Liver (tissue), 9 donors: ENCODE data around the gene INSM1. TPM values are rescaled to one million over a fixed set of nuclear protein-coding genes. Genes with fewer than 3 reads are reported as not detected.

Source experiments
- DNase-seq: peaks from one replicate; pipeline ENCODE4 v3.0.0-alpha.2; 2017; ENCODE audit warnings: low spot score
- H3K27ac ChIP-seq, 2 donors: one replicate each; pipeline ENCODE4 v1.7.0; 2013; ENCODE audit warnings: inconsistent platforms in 2 of 2, low read length in 2 of 2, control low read depth in 1 of 2, low read depth in 1 of 2, mild to moderate bottlenecking in 1 of 2
- H3K27me3 ChIP-seq, 4 donors: one replicate each; pipeline versions ENCODE4 v1.6.1 to v1.7.0; 2013; ENCODE audit warnings: low read length in 3 of 4, inconsistent platforms in 1 of 4, mild to moderate bottlenecking in 1 of 4, moderate library complexity in 1 of 4; ENCODE audit not compliant: control insufficient read depth in 4 of 4, insufficient read depth in 4 of 4
- H3K36me3 ChIP-seq, 4 donors: one replicate each; pipeline versions ENCODE4 v1.6.1 to v1.7.0; 2013; ENCODE audit warnings: low read length in 3 of 4, mild to moderate bottlenecking in 3 of 4, low read depth in 1 of 4, moderate library complexity in 1 of 4; ENCODE audit not compliant: control insufficient read depth in 4 of 4, insufficient read depth in 3 of 4
- H3K4me1 ChIP-seq, 4 donors: one replicate each; pipeline versions ENCODE4 v1.6.1 to v1.7.0; 2013; ENCODE audit warnings: low read length in 3 of 4, mild to moderate bottlenecking in 3 of 4, moderate library complexity in 1 of 4; ENCODE audit not compliant: control insufficient read depth in 4 of 4, insufficient read depth in 4 of 4
- H3K4me3 ChIP-seq, 3 donors: one replicate each; pipeline versions ENCODE4 v1.6.1 to v1.7.0; 2013; ENCODE audit warnings: low read length in 3 of 3, control low read depth in 1 of 3, low read depth in 1 of 3, mild to moderate bottlenecking in 1 of 3
- H3K9ac ChIP-seq, 2 donors: one replicate each; pipeline ENCODE4 v1.7.0; 2013; ENCODE audit warnings: low read length in 2 of 2, mild to moderate bottlenecking in 2 of 2, moderate library complexity in 2 of 2, control low read depth in 1 of 2, low read depth in 1 of 2
- H3K9me3 ChIP-seq, 4 donors: one replicate each; pipeline versions ENCODE4 v1.6.1 to v1.7.0; 2013; ENCODE audit warnings: low read length in 3 of 4; ENCODE audit not compliant: control insufficient read depth in 4 of 4
- ATF3 ChIP-seq: IDR thresholded peaks from 2 replicates; pipeline ENCODE4 v1.6.1; 2016; ENCODE audit warnings: antibody characterized with exemption
- CTCF ChIP-seq: fragments of 150-350 bp; IDR thresholded peaks from 2 replicates; pipeline ENCODE4 v1.5.1; 2017; ENCODE audit warnings: improper control_type of control experiment, low read depth, low read length; ENCODE audit not compliant: missing input control
- FOXA2 ChIP-seq: IDR thresholded peaks from 2 replicates; pipeline ENCODE4 v1.6.1; 2016; ENCODE audit warnings: antibody characterized with exemption
- GABPA ChIP-seq, 2 donors: IDR thresholded peaks in 1 of 2; conservative IDR thresholded peaks in 1 of 2; 2 replicates each; pipeline ENCODE4 v1.6.1; 2016; ENCODE audit warnings: antibody characterized with exemption in 2 of 2, mild to moderate bottlenecking in 1 of 2, moderate library complexity in 1 of 2
- HNF4A ChIP-seq, 2 donors: conservative IDR thresholded peaks; 2 replicates each; pipeline ENCODE4 v1.6.1; 2016; ENCODE audit warnings: antibody characterized with exemption in 2 of 2, mild to moderate bottlenecking in 2 of 2
- JUND ChIP-seq, 2 donors: IDR thresholded peaks; 2 replicates each; pipeline ENCODE4 v1.6.1; 2016; ENCODE audit warnings: antibody characterized with exemption in 2 of 2
- MAX ChIP-seq: IDR thresholded peaks from 2 replicates; pipeline ENCODE4 v1.6.1; 2016; ENCODE audit warnings: antibody characterized with exemption
- NR2F2 ChIP-seq: IDR thresholded peaks from 2 replicates; pipeline ENCODE4 v1.6.1; 2016; ENCODE audit warnings: antibody characterized with exemption
- RAD21 ChIP-seq, 2 donors: IDR thresholded peaks; 2 replicates each; pipeline ENCODE4 v1.6.1; 2016; ENCODE audit warnings: antibody characterized with exemption in 2 of 2, mild to moderate bottlenecking in 2 of 2
- REST ChIP-seq: IDR thresholded peaks from 2 replicates; pipeline ENCODE4 v1.6.1; 2016; ENCODE audit warnings: antibody characterized with exemption, mild to moderate bottlenecking
- SP1 ChIP-seq: IDR thresholded peaks from 2 replicates; pipeline ENCODE4 v1.6.1; 2018; ENCODE audit warnings: antibody characterized with exemption, mild to moderate bottlenecking
- YY1 ChIP-seq: IDR thresholded peaks from 2 replicates; pipeline ENCODE4 v1.6.1; 2016; ENCODE audit warnings: antibody characterized with exemption, mild to moderate bottlenecking
- ZBTB33 ChIP-seq: IDR thresholded peaks from 2 replicates; pipeline ENCODE4 v1.6.1; 2016; ENCODE audit warnings: antibody characterized with exemption
- WGBS: extraction: QIAGEN DNeasy Blood & Tissue Kit; methylation state at CpG from one replicate; pipeline ENCODE4 v1.1.7; 2013; 5-methylcytosine and 5-hydroxymethylcytosine counted together
- polyA plus RNA-seq, 2 donors: library from polyadenylated mRNA; stranded (reverse) in 1 of 2; unstranded in 1 of 2; fragments of 200-250 nt in 1 of 2; fragments of >200 nt in 1 of 2; fragmentation: Nextera tagmentation in 1 of 2; extraction: Ambion mirVana in 1 of 2; gene quantifications; one replicate each; pipeline versions ENCODE4 v1.2.1 to v1.2.3, GENCODE V29; 2013 to 2015
- total RNA-seq, 2 donors: library from RNA; depleted of rRNA; stranded (reverse); fragments of >200 nt; gene quantifications; one replicate each; pipeline ENCODE4 v1.2.3, GENCODE V29; 2014
- donor health status: healthy.
- donor health status: healthy.
- donor health status: healthy.
- donor health status: healthy.
- donor health status: healthy.

INSM1 gene
- total and polyA plus RNA-seq, 4 donors = not detected

GRCh38 chr20:20318365-20319161, 49.3 kb upstream of the INSM1 start:
- Histone ChIP-seq H3K4me1 (no peaks in the 10 kb centered on the region), H3K27ac (no peak overlapping the region), H3K9ac (no peak overlapping the region), H3K9me3 (peaks cover 0 to 9% (median 5%) of the 10 kb centered on the region in 4 donors), H3K27me3 (no peaks in the 10 kb centered on the region), H3K36me3 (no peaks in the 10 kb centered on the region), H3K4me3 (no peak overlapping the region)
- TF ChIP-seq ATF3 (no peak), MAX (no peak), NR2F2 (no peak), ZBTB33 (no peak), GABPA (IDR thresholded peaks at IDR 0.05 in 1 of 2, conservative IDR thresholded peaks at IDR 0.05 in 1 of 2) (no peak)
- WGBS = 84% methylated on average over 9 of the region's 9 CpGs
- no peak for DNase-seq

- Histone ChIP-seq H3K4me1 (no peaks in the 10 kb centered on the region), H3K9me3 (peaks cover 0 to 9% (median 5%) of the 10 kb centered on the region in 4 donors), H3K36me3 (no peaks in the 10 kb centered on the region), H3K27ac (no peak overlapping the region), H3K27me3 (no peaks in the 10 kb centered on the region), H3K4me3 (no peak overlapping the region), H3K9ac (no peak overlapping the region)
- 41% methylated on average over 1 of the region's 1 CpG for WGBS
- no peak for DNase-seq
- no peak for TF ChIP-seq YY1
- no peak for TF ChIP-seq REST
- no peak for TF ChIP-seq HNF4A (conservative IDR thresholded peaks at IDR 0.05)
- no peak for TF ChIP-seq NR2F2
- no peak for TF ChIP-seq FOXA2
- no peak for TF ChIP-seq JUND (IDR thresholded peaks at IDR 0.05)
Observed at GRCh38 chr20:20321134-20321533, 46.8 kb upstream of the INSM1 start.

GRCh38 chr20:20321917-20322316, 46.0 kb upstream of the INSM1 start:
- H3K9me3 ChIP-seq = peaks cover 0 to 9% (median 5%) of the 10 kb centered on the region in 4 donors
- H3K36me3 ChIP-seq = no peaks in the 10 kb centered on the region
- no peaks in the 10 kb centered on the region for H3K4me1 ChIP-seq
- WGBS = 93% methylated on average over 1 of the region's 1 CpG
- H3K27me3 ChIP-seq = no peaks in the 10 kb centered on the region
- no peak for DNase-seq
- no peak overlapping the region for H3K27ac ChIP-seq
- H3K9ac ChIP-seq = no peak overlapping the region
- no peak overlapping the region for H3K4me3 ChIP-seq
- no peak for TF ChIP-seq RAD21 (IDR thresholded peaks at IDR 0.05)
- no peak for TF ChIP-seq SP1
- TF ChIP-seq CTCF = no peak
- TF ChIP-seq FOXA2 = no peak
- TF ChIP-seq REST = no peak
- no peak for TF ChIP-seq HNF4A (conservative IDR thresholded peaks at IDR 0.05)
